Measurements from ENCODE around the gene JPH3. TPM values are rescaled to one million over a fixed set of nuclear protein-coding genes. Genes with fewer than 3 reads are reported as not detected.
"Not testable (repeated sequence)": the region's sequence is repeated elsewhere in the genome, so short reads cannot be mapped to it uniquely, and the experiment has no call there.

Gene JPH3
- polyA plus RNA-seq, 2 donors = 0.04 to 0.19 TPM

GRCh38 chr16:87571868-87572244 lies 30.5 kb upstream of the JPH3 start:
- H3K27me3 ChIP-seq (ENCODE audit: control insufficient read depth in 1 of 2, insufficient read depth in 2 of 2, low read length in 2 of 2) = no peaks in the 10 kb centered on the region
- peak overlapping the region; percentile 1 to 14 for H3K27ac ChIP-seq (ENCODE audit: low read depth in 2 of 2, low read length in 1 of 2)
- H3K4me1 ChIP-seq (ENCODE audit: control insufficient read depth in 2 of 2, insufficient read depth in 2 of 2, low read length in 1 of 2) = peaks cover 0 to 2% of the 10 kb centered on the region in 2 donors
- WGBS, 2 donors = 65 to 70% methylated on average over 11 of the region's 11 CpGs
- H3K9me3 ChIP-seq (ENCODE audit: control insufficient read depth in 2 of 2, insufficient read depth in 1 of 2, low read depth in 1 of 2, low read length in 1 of 2) = peaks cover 0 to 5% of the 10 kb centered on the region in 2 donors
- no peaks in the 10 kb centered on the region for H3K36me3 ChIP-seq (ENCODE audit: control insufficient read depth in 2 of 2, insufficient read depth in 2 of 2, low read length in 1 of 2)
- no peak overlapping the region for H3K4me3 ChIP-seq (ENCODE audit: low read depth in 1 of 2, low read length in 2 of 2)

GRCh38 chr16:87572959-87573358 lies 29.3 kb upstream of the JPH3 start:
- WGBS, 2 donors = 72 to 77% methylated on average over 6 of the region's 6 CpGs
- Histone ChIP-seq H3K4me1 (ENCODE audit: control insufficient read depth in 2 of 2, insufficient read depth in 2 of 2, low read length in 1 of 2) (peaks cover 0 to 2% of the 10 kb centered on the region in 2 donors), H3K36me3 (ENCODE audit: control insufficient read depth in 2 of 2, insufficient read depth in 2 of 2, low read length in 1 of 2) (no peaks in the 10 kb centered on the region), H3K27me3 (ENCODE audit: control insufficient read depth in 1 of 2, insufficient read depth in 2 of 2, low read length in 2 of 2) (no peaks in the 10 kb centered on the region), H3K27ac (ENCODE audit: low read depth in 2 of 2, low read length in 1 of 2) (no peak overlapping the region), H3K4me3 (ENCODE audit: low read depth in 1 of 2, low read length in 2 of 2) (no peak overlapping the region), H3K9me3 (ENCODE audit: control insufficient read depth in 2 of 2, insufficient read depth in 1 of 2, low read depth in 1 of 2, low read length in 1 of 2) (peaks cover 0 to 5% of the 10 kb centered on the region in 2 donors)

- no peaks in the 10 kb centered on the region for H3K27me3 ChIP-seq (ENCODE audit: control insufficient read depth in 1 of 2, insufficient read depth in 2 of 2, low read length in 2 of 2)
- no peak overlapping the region for H3K4me3 ChIP-seq (ENCODE audit: low read depth in 1 of 2, low read length in 2 of 2)
- peaks cover 0 to under 1% of the 10 kb centered on the region in 2 donors for H3K9me3 ChIP-seq (ENCODE audit: control insufficient read depth in 2 of 2, insufficient read depth in 1 of 2, low read depth in 1 of 2, low read length in 1 of 2)
- no peaks in the 10 kb centered on the region for H3K36me3 ChIP-seq (ENCODE audit: control insufficient read depth in 2 of 2, insufficient read depth in 2 of 2, low read length in 1 of 2)
- peaks cover 0 to 2% of the 10 kb centered on the region in 2 donors for H3K4me1 ChIP-seq (ENCODE audit: control insufficient read depth in 2 of 2, insufficient read depth in 2 of 2, low read length in 1 of 2)
- H3K27ac ChIP-seq (ENCODE audit: low read depth in 2 of 2, low read length in 1 of 2) = no peak overlapping the region
- 56 to 65% methylated on average over 13 of the region's 13 CpGs for WGBS, 2 donors
Observed at GRCh38 chr16:87575027-87575804, 27.1 kb upstream of the JPH3 start.

- no peaks in the 10 kb centered on the region for H3K36me3 ChIP-seq (ENCODE audit: control insufficient read depth in 2 of 2, insufficient read depth in 2 of 2, low read length in 1 of 2)
- no peak overlapping the region for H3K27ac ChIP-seq (ENCODE audit: low read depth in 2 of 2, low read length in 1 of 2)
- 56 to 57% methylated on average over 16 of the region's 16 CpGs for WGBS, 2 donors
- H3K4me3 ChIP-seq (ENCODE audit: low read depth in 1 of 2, low read length in 2 of 2) = no peak overlapping the region
- H3K4me1 ChIP-seq (ENCODE audit: control insufficient read depth in 2 of 2, insufficient read depth in 2 of 2, low read length in 1 of 2) = peaks cover 0 to 2% of the 10 kb centered on the region in 2 donors
- H3K9me3 ChIP-seq (ENCODE audit: control insufficient read depth in 2 of 2, insufficient read depth in 1 of 2, low read depth in 1 of 2, low read length in 1 of 2) = no peaks in the 10 kb centered on the region
- H3K27me3 ChIP-seq (ENCODE audit: control insufficient read depth in 1 of 2, insufficient read depth in 2 of 2, low read length in 2 of 2) = no peaks in the 10 kb centered on the region
Observed at GRCh38 chr16:87576171-87576570, 26.1 kb upstream of the JPH3 start.

DNA sequence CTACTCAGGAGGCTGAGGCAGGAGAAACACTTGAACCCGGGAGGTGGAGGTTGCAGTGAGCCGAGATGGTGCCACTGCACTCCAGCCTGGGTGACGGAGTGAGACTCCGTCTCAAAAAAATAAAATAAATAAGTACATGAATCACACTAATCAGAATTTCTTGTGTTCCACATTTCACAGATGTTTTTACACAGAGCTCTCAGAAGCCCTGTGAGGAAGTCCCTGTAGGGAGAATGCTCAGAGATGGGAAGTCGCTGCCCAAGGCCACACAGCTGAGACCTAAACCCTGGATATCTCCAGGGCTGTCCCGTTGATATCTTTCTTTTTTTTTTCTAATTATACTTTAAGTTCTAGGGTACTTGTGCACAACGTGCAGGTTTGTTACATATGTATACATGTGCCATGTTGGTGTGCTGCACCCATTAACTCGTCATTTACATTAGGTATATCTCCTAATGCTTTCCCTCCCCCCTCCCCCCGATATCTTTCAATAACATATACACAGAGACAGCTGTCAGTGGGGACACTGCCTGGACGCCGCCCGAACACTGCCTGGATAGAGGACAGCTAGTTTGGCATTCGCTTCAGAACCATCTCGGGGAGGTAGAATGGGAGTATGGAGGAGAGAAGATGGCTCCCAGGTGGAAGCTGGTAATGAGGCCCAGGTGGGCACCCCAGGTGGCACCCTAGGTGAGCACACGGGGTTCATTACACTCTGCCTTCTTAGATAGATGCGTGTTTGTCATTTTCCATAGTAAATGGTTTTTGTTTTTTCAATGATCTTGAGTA lies 24.0 kb upstream of the JPH3 start:
- H3K9me3 ChIP-seq (ENCODE audit: control insufficient read depth in 2 of 2, insufficient read depth in 1 of 2, low read depth in 1 of 2, low read length in 1 of 2); H3K4me3 ChIP-seq (ENCODE audit: low read depth in 1 of 2, low read length in 2 of 2); H3K27ac ChIP-seq (ENCODE audit: low read depth in 2 of 2, low read length in 1 of 2); H3K27me3 ChIP-seq (ENCODE audit: control insufficient read depth in 1 of 2, insufficient read depth in 2 of 2, low read length in 2 of 2); H3K36me3 ChIP-seq (ENCODE audit: control insufficient read depth in 2 of 2, insufficient read depth in 2 of 2, low read length in 1 of 2); H3K4me1 ChIP-seq (ENCODE audit: control insufficient read depth in 2 of 2, insufficient read depth in 2 of 2, low read length in 1 of 2): not testable (repeated sequence)
- WGBS, 2 donors = 85 to 87% methylated on average over 16 of the region's 16 CpGs

DNA sequence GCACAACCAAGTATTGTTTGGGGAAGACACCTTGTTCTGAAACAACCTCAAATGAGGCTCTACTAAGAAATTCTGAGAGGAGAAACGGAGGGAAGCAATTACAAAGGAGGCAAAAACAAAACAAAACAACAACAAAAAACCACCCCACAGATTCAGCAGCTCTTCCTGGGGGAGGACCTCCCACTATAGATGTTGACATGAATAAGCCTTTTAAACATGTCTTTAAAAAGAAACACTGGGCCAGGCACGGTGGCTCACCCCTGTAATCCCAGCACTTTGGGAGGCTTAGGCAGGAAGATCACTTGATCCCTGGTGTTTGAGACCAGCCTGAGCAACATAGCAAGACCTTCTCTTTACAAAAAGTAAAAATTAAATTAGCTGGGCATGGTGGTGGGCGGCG lies 22.6 kb upstream of the JPH3 start:
- Histone ChIP-seq H3K4me3 (ENCODE audit: low read depth in 1 of 2, low read length in 2 of 2) (no peak overlapping the region), H3K9me3 (ENCODE audit: control insufficient read depth in 2 of 2, insufficient read depth in 1 of 2, low read depth in 1 of 2, low read length in 1 of 2) (no peaks in the 10 kb centered on the region), H3K27ac (ENCODE audit: low read depth in 2 of 2, low read length in 1 of 2) (no peak overlapping the region), H3K36me3 (ENCODE audit: control insufficient read depth in 2 of 2, insufficient read depth in 2 of 2, low read length in 1 of 2) (no peaks in the 10 kb centered on the region), H3K4me1 (ENCODE audit: control insufficient read depth in 2 of 2, insufficient read depth in 2 of 2, low read length in 1 of 2) (peaks cover 2 to 8% of the 10 kb centered on the region in 2 donors), H3K27me3 (ENCODE audit: control insufficient read depth in 1 of 2, insufficient read depth in 2 of 2, low read length in 2 of 2) (no peaks in the 10 kb centered on the region)
- WGBS, 2 donors = 80 to 83% methylated on average over 4 of the region's 4 CpGs

GRCh38 chr16:87580855-87581261 lies 21.4 kb upstream of the JPH3 start:
- Histone ChIP-seq H3K4me1 (ENCODE audit: control insufficient read depth in 2 of 2, insufficient read depth in 2 of 2, low read length in 1 of 2) (peaks cover 2 to 8% of the 10 kb centered on the region in 2 donors), H3K4me3 (ENCODE audit: low read depth in 1 of 2, low read length in 2 of 2) (no peak overlapping the region), H3K9me3 (ENCODE audit: control insufficient read depth in 2 of 2, insufficient read depth in 1 of 2, low read depth in 1 of 2, low read length in 1 of 2) (no peaks in the 10 kb centered on the region), H3K36me3 (ENCODE audit: control insufficient read depth in 2 of 2, insufficient read depth in 2 of 2, low read length in 1 of 2) (no peaks in the 10 kb centered on the region), H3K27me3 (ENCODE audit: control insufficient read depth in 1 of 2, insufficient read depth in 2 of 2, low read length in 2 of 2) (no peaks in the 10 kb centered on the region), H3K27ac (ENCODE audit: low read depth in 2 of 2, low read length in 1 of 2) (no peak overlapping the region)
- WGBS, 2 donors = 90 to 92% methylated on average over 4 of the region's 4 CpGs

DNA sequence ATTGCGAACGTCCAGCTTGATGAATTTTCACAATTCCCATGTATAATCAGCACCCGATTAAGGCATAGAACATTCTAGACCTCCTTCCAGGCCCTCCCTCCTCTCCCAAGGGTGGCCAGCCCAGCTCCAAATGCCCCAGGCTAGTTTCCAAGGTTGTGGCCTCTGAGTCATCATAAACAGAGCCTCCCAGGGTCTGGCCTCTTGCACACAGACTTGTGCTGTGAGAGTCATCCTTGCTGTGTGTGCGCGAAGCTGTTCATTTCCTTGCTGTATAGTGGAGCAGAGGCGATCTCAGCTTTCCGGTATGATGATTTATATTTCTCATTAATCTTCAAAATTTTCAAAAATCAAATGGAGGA lies 20.5 kb upstream of the JPH3 start:
- Histone ChIP-seq H3K27ac (ENCODE audit: low read depth in 2 of 2, low read length in 1 of 2) (peak overlapping the region; percentile 73 to 81), H3K4me3 (ENCODE audit: low read depth in 1 of 2, low read length in 2 of 2) (no peak overlapping the region), H3K36me3 (ENCODE audit: control insufficient read depth in 2 of 2, insufficient read depth in 2 of 2, low read length in 1 of 2) (no peaks in the 10 kb centered on the region), H3K4me1 (ENCODE audit: control insufficient read depth in 2 of 2, insufficient read depth in 2 of 2, low read length in 1 of 2) (peaks cover 2 to 8% of the 10 kb centered on the region in 2 donors), H3K27me3 (ENCODE audit: control insufficient read depth in 1 of 2, insufficient read depth in 2 of 2, low read length in 2 of 2) (no peaks in the 10 kb centered on the region), H3K9me3 (ENCODE audit: control insufficient read depth in 2 of 2, insufficient read depth in 1 of 2, low read depth in 1 of 2, low read length in 1 of 2) (no peaks in the 10 kb centered on the region)
- WGBS, 2 donors = 42 to 53% methylated on average over 7 of the region's 7 CpGs

GRCh38 chr16:87582216-87582965 lies 19.9 kb upstream of the JPH3 start:
- Histone ChIP-seq H3K9me3 (ENCODE audit: control insufficient read depth in 2 of 2, insufficient read depth in 1 of 2, low read depth in 1 of 2, low read length in 1 of 2) (no peaks in the 10 kb centered on the region), H3K36me3 (ENCODE audit: control insufficient read depth in 2 of 2, insufficient read depth in 2 of 2, low read length in 1 of 2) (no peaks in the 10 kb centered on the region), H3K4me1 (ENCODE audit: control insufficient read depth in 2 of 2, insufficient read depth in 2 of 2, low read length in 1 of 2) (peaks cover 2 to 8% of the 10 kb centered on the region in 2 donors), H3K27me3 (ENCODE audit: control insufficient read depth in 1 of 2, insufficient read depth in 2 of 2, low read length in 2 of 2) (no peaks in the 10 kb centered on the region), H3K27ac (ENCODE audit: low read depth in 2 of 2, low read length in 1 of 2) (peak overlapping the region; percentile 73 to 81), H3K4me3 (ENCODE audit: low read depth in 1 of 2, low read length in 2 of 2) (no peak overlapping the region)
- WGBS, 2 donors = 36 to 46% methylated on average over 33 of the region's 33 CpGs
